Loucy (cell line): Measurements from ENCODE around the gene GPR156.
A peak's percentile ranks its signal among the peaks of the same experiment; 100 is the strongest.

Source experiments
- H2AFZ ChIP-seq: fragments of 200-600 bp; sonication (generic); 2 replicates; pipeline ENCODE4 v1.6.0; 2016; ENCODE audit warnings: antibody characterized with exemption, mild to moderate bottlenecking, low read length, moderate library complexity
- H3F3A ChIP-seq: fragments of 200-600 bp; 2 replicates; pipeline ENCODE4 v1.6.0; 2016; ENCODE audit warnings: antibody characterized with exemption, low read depth, mild to moderate bottlenecking
- H3K27me3 ChIP-seq: fragments of 200-600 bp; sonication (generic); 2 replicates; pipeline ENCODE4 v1.6.1; 2014; ENCODE audit warnings: low read length, mild to moderate bottlenecking; ENCODE audit not compliant: insufficient read depth, poor library complexity, severe bottlenecking
- H3K36me3 ChIP-seq: fragments of 200-600 bp; sonication (generic); 2 replicates; pipeline ENCODE4 v1.6.1; 2016; ENCODE audit warnings: low read length; ENCODE audit not compliant: insufficient read depth
- H3K4me1 ChIP-seq: fragments of 200-600 bp; sonication (generic); 2 replicates; pipeline ENCODE4 v1.5.1; 2014; ENCODE audit warnings: low read length, mild to moderate bottlenecking; ENCODE audit not compliant: insufficient read depth, poor library complexity, severe bottlenecking
- H3K4me2 ChIP-seq: fragments of 200-600 bp; sonication (generic); 2 replicates; pipeline ENCODE4 v1.6.0; 2014; ENCODE audit warnings: antibody characterized with exemption, low read length, low read depth, mild to moderate bottlenecking; ENCODE audit not compliant: poor library complexity, severe bottlenecking
- H3K4me3 ChIP-seq: fragments of 200-600 bp; sonication (generic); 2 replicates; pipeline ENCODE4 v1.5.1; 2014; ENCODE audit warnings: low read length, mild to moderate bottlenecking, mixed read lengths; ENCODE audit not compliant: poor library complexity, severe bottlenecking
- H3K79me2 ChIP-seq: fragments of 200-600 bp; sonication (generic); 2 replicates; pipeline ENCODE4 v1.6.1; 2014; ENCODE audit warnings: low read length; ENCODE audit not compliant: insufficient read depth
- H3K9ac ChIP-seq: fragments of 200-600 bp; sonication (generic); 2 replicates; pipeline ENCODE4 v1.6.0; 2014; ENCODE audit warnings: mild to moderate bottlenecking, low read depth, low read length, moderate library complexity; ENCODE audit not compliant: poor library complexity, severe bottlenecking
- H3K9me2 ChIP-seq: fragments of 200-600 bp; sonication (generic); replicated peaks from 2 replicates; pipeline ENCODE4 v1.6.1; 2016; ENCODE audit warnings: low read depth, low read length, mixed read lengths
- H3K9me3 ChIP-seq: fragments of 200-600 bp; sonication (generic); 2 replicates; pipeline ENCODE4 v1.6.1; 2014; ENCODE audit warnings: mild to moderate bottlenecking, antibody characterized with exemption, low read length, low read depth; ENCODE audit not compliant: insufficient read depth
- H4K20me1 ChIP-seq: fragments of 200-600 bp; sonication (generic); 2 replicates; pipeline ENCODE4 v1.6.0; 2014; ENCODE audit warnings: antibody characterized with exemption, low read length, mild to moderate bottlenecking; ENCODE audit not compliant: insufficient read depth, poor library complexity, severe bottlenecking
- CTCF ChIP-seq: fragments of 200-600 bp; sonication (generic); conservative IDR thresholded peaks from 2 replicates; pipeline ENCODE4 v1.5.1; 2014; ENCODE audit warnings: mild to moderate bottlenecking, antibody characterized with exemption, low read length
- EZH2phosphoT487 ChIP-seq: fragments of 200-600 bp; IDR thresholded peaks from 2 replicates; pipeline ENCODE4 v1.6.1; 2018; ENCODE audit warnings: antibody characterized with exemption, mild to moderate bottlenecking, moderate library complexity, borderline replicate concordance

The GPR156 gene

GRCh38 chr3:120263792-120264191, 21.2 kb downstream of the GPR156 start:
- no peaks in the 10 kb centered on the region for H3K27me3 ChIP-seq
- H3F3A ChIP-seq: no peaks in the 10 kb centered on the region
- no peak for TF ChIP-seq EZH2phosphoT487
- no peaks in the 10 kb centered on the region for H3K36me3 ChIP-seq
- no peaks in the 10 kb centered on the region for H3K79me2 ChIP-seq
- H4K20me1 ChIP-seq: no peaks in the 10 kb centered on the region
- H3K4me1 ChIP-seq: no peaks in the 10 kb centered on the region
- H3K9ac ChIP-seq: no peak overlapping the region
- no peak overlapping the region for H2AFZ ChIP-seq
- no peak overlapping the region for H3K4me3 ChIP-seq
- no peaks in the 10 kb centered on the region for H3K9me3 ChIP-seq
- no peaks in the 10 kb centered on the region for H3K9me2 ChIP-seq
- no peak overlapping the region for H3K4me2 ChIP-seq

- H3K4me2 ChIP-seq: no peak overlapping the region
- H3K9me2 ChIP-seq: no peaks in the 10 kb centered on the region
- no peak for TF ChIP-seq CTCF
- TF ChIP-seq EZH2phosphoT487: no peak
These were observed 27.0 kb downstream of the GPR156 start for GRCh38 chr3:120258009-120258408.

GRCh38 chr3:120245386-120245785, 39.6 kb downstream of the GPR156 start:
- H4K20me1 ChIP-seq: no peaks in the 10 kb centered on the region
- TF ChIP-seq CTCF (no peak), EZH2phosphoT487 (no peak)

More at GRCh38 chr3:120258009-120258408, 27.0 kb downstream of the GPR156 start:
- H3K9ac ChIP-seq: no peak overlapping the region
- H3K79me2 ChIP-seq: no peaks in the 10 kb centered on the region
- H4K20me1 ChIP-seq: no peaks in the 10 kb centered on the region
- H3F3A ChIP-seq: no peaks in the 10 kb centered on the region
- no peak overlapping the region for H3K4me3 ChIP-seq
- no peaks in the 10 kb centered on the region for H3K27me3 ChIP-seq
- no peak overlapping the region for H2AFZ ChIP-seq
- H3K36me3 ChIP-seq: no peaks in the 10 kb centered on the region
- no peaks in the 10 kb centered on the region for H3K4me1 ChIP-seq
- H3K9me3 ChIP-seq: no peaks in the 10 kb centered on the region

GRCh38 chr3:120244834-120245225, 40.2 kb downstream of the GPR156 start:
- Histone ChIP-seq H3K4me1 (no peaks in the 10 kb centered on the region), H3F3A (no peaks in the 10 kb centered on the region), H2AFZ (peak overlapping the region; percentile 82), H4K20me1 (no peaks in the 10 kb centered on the region), H3K79me2 (no peaks in the 10 kb centered on the region), H3K27me3 (no peaks in the 10 kb centered on the region), H3K36me3 (no peaks in the 10 kb centered on the region), H3K9me3 (no peaks in the 10 kb centered on the region), H3K4me2 (no peak overlapping the region), H3K4me3 (no peak overlapping the region), H3K9me2 (no peaks in the 10 kb centered on the region), H3K9ac (no peak overlapping the region)
- TF ChIP-seq EZH2phosphoT487 (no peak), CTCF (no peak)

More at GRCh38 chr3:120245386-120245785, 39.6 kb downstream of the GPR156 start:
- no peaks in the 10 kb centered on the region for H3K9me3 ChIP-seq
- no peaks in the 10 kb centered on the region for H3K79me2 ChIP-seq
- H3F3A ChIP-seq: no peaks in the 10 kb centered on the region
- H3K36me3 ChIP-seq: no peaks in the 10 kb centered on the region
- no peaks in the 10 kb centered on the region for H3K27me3 ChIP-seq
- no peaks in the 10 kb centered on the region for H3K4me1 ChIP-seq
- no peaks in the 10 kb centered on the region for H3K9me2 ChIP-seq
- no peak overlapping the region for H2AFZ ChIP-seq
- no peak overlapping the region for H3K4me3 ChIP-seq
- H3K9ac ChIP-seq: no peak overlapping the region
- H3K4me2 ChIP-seq: no peak overlapping the region
